Liver (tissue), 9 donors: ENCODE data around the gene ZNFX1. TPM values are rescaled to one million over a fixed set of nuclear protein-coding genes. Genes with fewer than 3 reads are reported as not detected.

Source experiments
- DNase-seq: peaks from one replicate; pipeline ENCODE4 v3.0.0-alpha.2; 2017; ENCODE audit warnings: low spot score
- H3K27ac ChIP-seq, 2 donors: one replicate each; pipeline ENCODE4 v1.7.0; 2013; ENCODE audit warnings: inconsistent platforms in 2 of 2, low read length in 2 of 2, control low read depth in 1 of 2, low read depth in 1 of 2, mild to moderate bottlenecking in 1 of 2
- H3K27me3 ChIP-seq, 4 donors: one replicate each; pipeline versions ENCODE4 v1.6.1 to v1.7.0; 2013; ENCODE audit warnings: low read length in 3 of 4, inconsistent platforms in 1 of 4, mild to moderate bottlenecking in 1 of 4, moderate library complexity in 1 of 4; ENCODE audit not compliant: control insufficient read depth in 4 of 4, insufficient read depth in 4 of 4
- H3K36me3 ChIP-seq, 4 donors: one replicate each; pipeline versions ENCODE4 v1.6.1 to v1.7.0; 2013; ENCODE audit warnings: low read length in 3 of 4, mild to moderate bottlenecking in 3 of 4, low read depth in 1 of 4, moderate library complexity in 1 of 4; ENCODE audit not compliant: control insufficient read depth in 4 of 4, insufficient read depth in 3 of 4
- H3K4me1 ChIP-seq, 4 donors: one replicate each; pipeline versions ENCODE4 v1.6.1 to v1.7.0; 2013; ENCODE audit warnings: low read length in 3 of 4, mild to moderate bottlenecking in 3 of 4, moderate library complexity in 1 of 4; ENCODE audit not compliant: control insufficient read depth in 4 of 4, insufficient read depth in 4 of 4
- H3K4me3 ChIP-seq, 3 donors: one replicate each; pipeline versions ENCODE4 v1.6.1 to v1.7.0; 2013; ENCODE audit warnings: low read length in 3 of 3, control low read depth in 1 of 3, low read depth in 1 of 3, mild to moderate bottlenecking in 1 of 3
- H3K9ac ChIP-seq, 2 donors: one replicate each; pipeline ENCODE4 v1.7.0; 2013; ENCODE audit warnings: low read length in 2 of 2, mild to moderate bottlenecking in 2 of 2, moderate library complexity in 2 of 2, control low read depth in 1 of 2, low read depth in 1 of 2
- H3K9me3 ChIP-seq, 4 donors: one replicate each; pipeline versions ENCODE4 v1.6.1 to v1.7.0; 2013; ENCODE audit warnings: low read length in 3 of 4; ENCODE audit not compliant: control insufficient read depth in 4 of 4
- ATF3 ChIP-seq: IDR thresholded peaks from 2 replicates; pipeline ENCODE4 v1.6.1; 2016; ENCODE audit warnings: antibody characterized with exemption
- EGR1 ChIP-seq, 2 donors: IDR thresholded peaks; 2 replicates each; pipeline ENCODE4 v1.6.1; 2016 to 2018; ENCODE audit warnings: antibody characterized with exemption in 2 of 2, low read depth in 2 of 2
- FOXA1 ChIP-seq: IDR thresholded peaks from 2 replicates; pipeline ENCODE4 v1.6.1; 2016; ENCODE audit warnings: antibody characterized with exemption
- FOXA2 ChIP-seq: IDR thresholded peaks from 2 replicates; pipeline ENCODE4 v1.6.1; 2016; ENCODE audit warnings: antibody characterized with exemption
- GABPA ChIP-seq, 2 donors: IDR thresholded peaks in 1 of 2; conservative IDR thresholded peaks in 1 of 2; 2 replicates each; pipeline ENCODE4 v1.6.1; 2016; ENCODE audit warnings: antibody characterized with exemption in 2 of 2, mild to moderate bottlenecking in 1 of 2, moderate library complexity in 1 of 2
- HNF4A ChIP-seq, 2 donors: conservative IDR thresholded peaks; 2 replicates each; pipeline ENCODE4 v1.6.1; 2016; ENCODE audit warnings: antibody characterized with exemption in 2 of 2, mild to moderate bottlenecking in 2 of 2
- MAX ChIP-seq: IDR thresholded peaks from 2 replicates; pipeline ENCODE4 v1.6.1; 2016; ENCODE audit warnings: antibody characterized with exemption
- RAD21 ChIP-seq, 2 donors: IDR thresholded peaks; 2 replicates each; pipeline ENCODE4 v1.6.1; 2016; ENCODE audit warnings: antibody characterized with exemption in 2 of 2, mild to moderate bottlenecking in 2 of 2
- RXRA ChIP-seq, 2 donors: IDR thresholded peaks; 2 replicates each; pipeline ENCODE4 v1.6.1; 2017 to 2018; ENCODE audit warnings: antibody characterized with exemption in 2 of 2, mild to moderate bottlenecking in 1 of 2
- TAF1 ChIP-seq: conservative IDR thresholded peaks from 2 replicates; pipeline ENCODE4 v1.6.1; 2016; ENCODE audit warnings: antibody characterized with exemption, mild to moderate bottlenecking
- YY1 ChIP-seq: IDR thresholded peaks from 2 replicates; pipeline ENCODE4 v1.6.1; 2016; ENCODE audit warnings: antibody characterized with exemption, mild to moderate bottlenecking
- WGBS: extraction: QIAGEN DNeasy Blood & Tissue Kit; methylation state at CpG from one replicate; pipeline ENCODE4 v1.1.7; 2013; 5-methylcytosine and 5-hydroxymethylcytosine counted together
- polyA plus RNA-seq, 2 donors: library from polyadenylated mRNA; stranded (reverse) in 1 of 2; unstranded in 1 of 2; fragments of 200-250 nt in 1 of 2; fragments of >200 nt in 1 of 2; fragmentation: Nextera tagmentation in 1 of 2; extraction: Ambion mirVana in 1 of 2; gene quantifications; one replicate each; pipeline versions ENCODE4 v1.2.1 to v1.2.3, GENCODE V29; 2013 to 2015
- total RNA-seq, 2 donors: library from RNA; depleted of rRNA; stranded (reverse); fragments of >200 nt; gene quantifications; one replicate each; pipeline ENCODE4 v1.2.3, GENCODE V29; 2014
- TF ChIP-seq, protein P1 (sequence below): fragments of 150-350 bp; IDR thresholded peaks from 2 replicates; pipeline ENCODE4 v1.5.1; 2017; ENCODE audit warnings: improper control_type of control experiment, low read depth, low read length; ENCODE audit not compliant: missing input control
- TF ChIP-seq, protein P2 (sequence below): IDR thresholded peaks from 2 replicates; pipeline ENCODE4 v1.6.1; 2016; ENCODE audit warnings: antibody characterized with exemption, mild to moderate bottlenecking
- TF ChIP-seq, protein P3 (sequence below): IDR thresholded peaks from 2 replicates; pipeline ENCODE4 v1.6.1; 2016; ENCODE audit warnings: antibody characterized with exemption
- donor health status: healthy.
- donor health status: healthy.
- donor health status: healthy.
- donor health status: healthy.
- donor health status: healthy.

The ZNFX1 gene
- total and polyA plus RNA-seq, 4 donors: 6.9 to 16.1 (median 8.7) TPM

DNA sequence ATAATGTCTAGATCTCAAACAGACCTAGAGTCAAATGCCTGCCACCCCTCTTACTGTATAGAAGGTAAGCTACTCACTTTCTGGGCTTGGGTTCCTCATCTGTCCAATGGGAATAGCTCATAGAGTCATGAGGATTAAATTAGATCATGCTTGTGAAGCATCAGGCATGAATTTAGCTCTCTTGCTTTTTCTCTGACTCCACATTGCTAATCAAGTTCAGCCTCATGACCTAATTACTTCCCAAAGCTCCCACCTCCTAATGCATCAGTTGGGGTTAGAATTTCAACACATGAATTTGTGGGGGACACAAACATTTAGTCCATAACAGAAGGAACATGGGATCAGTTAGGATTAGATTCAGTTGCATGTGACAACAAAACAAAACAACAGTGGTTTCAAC lies 63.3 kb downstream of the ZNFX1 start:
- Histone ChIP-seq H3K4me1 (peaks cover 0 to 4% (median 2%) of the 10 kb centered on the region in 4 donors), H3K9me3 (peaks cover 0 to 3% (median 1%) of the 10 kb centered on the region in 4 donors), H3K27me3 (no peaks in the 10 kb centered on the region), H3K27ac (no peak overlapping the region), H3K9ac (no peak overlapping the region), H3K4me3 (no peak overlapping the region), H3K36me3 (no peaks in the 10 kb centered on the region)
- no peak for DNase-seq
- TF ChIP-seq TAF1 (no peak), RXRA (IDR thresholded peaks at IDR 0.05) (no peak), HNF4A (conservative IDR thresholded peaks at IDR 0.05) (no peak), EGR1 (IDR thresholded peaks at IDR 0.05; ENCODE audit: low read depth in 2 of 2) (no peak), ATF3 (no peak), FOXA2 (no peak), MAX (no peak), YY1 (no peak), FOXA1 (no peak), RAD21 (IDR thresholded peaks at IDR 0.05) (no peak), GABPA (IDR thresholded peaks at IDR 0.05 in 1 of 2, conservative IDR thresholded peaks at IDR 0.05 in 1 of 2) (no peak)
- TF ChIP-seq, protein P1, sequence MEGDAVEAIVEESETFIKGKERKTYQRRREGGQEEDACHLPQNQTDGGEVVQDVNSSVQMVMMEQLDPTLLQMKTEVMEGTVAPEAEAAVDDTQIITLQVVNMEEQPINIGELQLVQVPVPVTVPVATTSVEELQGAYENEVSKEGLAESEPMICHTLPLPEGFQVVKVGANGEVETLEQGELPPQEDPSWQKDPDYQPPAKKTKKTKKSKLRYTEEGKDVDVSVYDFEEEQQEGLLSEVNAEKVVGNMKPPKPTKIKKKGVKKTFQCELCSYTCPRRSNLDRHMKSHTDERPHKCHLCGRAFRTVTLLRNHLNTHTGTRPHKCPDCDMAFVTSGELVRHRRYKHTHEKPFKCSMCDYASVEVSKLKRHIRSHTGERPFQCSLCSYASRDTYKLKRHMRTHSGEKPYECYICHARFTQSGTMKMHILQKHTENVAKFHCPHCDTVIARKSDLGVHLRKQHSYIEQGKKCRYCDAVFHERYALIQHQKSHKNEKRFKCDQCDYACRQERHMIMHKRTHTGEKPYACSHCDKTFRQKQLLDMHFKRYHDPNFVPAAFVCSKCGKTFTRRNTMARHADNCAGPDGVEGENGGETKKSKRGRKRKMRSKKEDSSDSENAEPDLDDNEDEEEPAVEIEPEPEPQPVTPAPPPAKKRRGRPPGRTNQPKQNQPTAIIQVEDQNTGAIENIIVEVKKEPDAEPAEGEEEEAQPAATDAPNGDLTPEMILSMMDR: no peak
- TF ChIP-seq, protein P2, sequence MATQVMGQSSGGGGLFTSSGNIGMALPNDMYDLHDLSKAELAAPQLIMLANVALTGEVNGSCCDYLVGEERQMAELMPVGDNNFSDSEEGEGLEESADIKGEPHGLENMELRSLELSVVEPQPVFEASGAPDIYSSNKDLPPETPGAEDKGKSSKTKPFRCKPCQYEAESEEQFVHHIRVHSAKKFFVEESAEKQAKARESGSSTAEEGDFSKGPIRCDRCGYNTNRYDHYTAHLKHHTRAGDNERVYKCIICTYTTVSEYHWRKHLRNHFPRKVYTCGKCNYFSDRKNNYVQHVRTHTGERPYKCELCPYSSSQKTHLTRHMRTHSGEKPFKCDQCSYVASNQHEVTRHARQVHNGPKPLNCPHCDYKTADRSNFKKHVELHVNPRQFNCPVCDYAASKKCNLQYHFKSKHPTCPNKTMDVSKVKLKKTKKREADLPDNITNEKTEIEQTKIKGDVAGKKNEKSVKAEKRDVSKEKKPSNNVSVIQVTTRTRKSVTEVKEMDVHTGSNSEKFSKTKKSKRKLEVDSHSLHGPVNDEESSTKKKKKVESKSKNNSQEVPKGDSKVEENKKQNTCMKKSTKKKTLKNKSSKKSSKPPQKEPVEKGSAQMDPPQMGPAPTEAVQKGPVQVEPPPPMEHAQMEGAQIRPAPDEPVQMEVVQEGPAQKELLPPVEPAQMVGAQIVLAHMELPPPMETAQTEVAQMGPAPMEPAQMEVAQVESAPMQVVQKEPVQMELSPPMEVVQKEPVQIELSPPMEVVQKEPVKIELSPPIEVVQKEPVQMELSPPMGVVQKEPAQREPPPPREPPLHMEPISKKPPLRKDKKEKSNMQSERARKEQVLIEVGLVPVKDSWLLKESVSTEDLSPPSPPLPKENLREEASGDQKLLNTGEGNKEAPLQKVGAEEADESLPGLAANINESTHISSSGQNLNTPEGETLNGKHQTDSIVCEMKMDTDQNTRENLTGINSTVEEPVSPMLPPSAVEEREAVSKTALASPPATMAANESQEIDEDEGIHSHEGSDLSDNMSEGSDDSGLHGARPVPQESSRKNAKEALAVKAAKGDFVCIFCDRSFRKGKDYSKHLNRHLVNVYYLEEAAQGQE: no peak
- TF ChIP-seq, protein P3, sequence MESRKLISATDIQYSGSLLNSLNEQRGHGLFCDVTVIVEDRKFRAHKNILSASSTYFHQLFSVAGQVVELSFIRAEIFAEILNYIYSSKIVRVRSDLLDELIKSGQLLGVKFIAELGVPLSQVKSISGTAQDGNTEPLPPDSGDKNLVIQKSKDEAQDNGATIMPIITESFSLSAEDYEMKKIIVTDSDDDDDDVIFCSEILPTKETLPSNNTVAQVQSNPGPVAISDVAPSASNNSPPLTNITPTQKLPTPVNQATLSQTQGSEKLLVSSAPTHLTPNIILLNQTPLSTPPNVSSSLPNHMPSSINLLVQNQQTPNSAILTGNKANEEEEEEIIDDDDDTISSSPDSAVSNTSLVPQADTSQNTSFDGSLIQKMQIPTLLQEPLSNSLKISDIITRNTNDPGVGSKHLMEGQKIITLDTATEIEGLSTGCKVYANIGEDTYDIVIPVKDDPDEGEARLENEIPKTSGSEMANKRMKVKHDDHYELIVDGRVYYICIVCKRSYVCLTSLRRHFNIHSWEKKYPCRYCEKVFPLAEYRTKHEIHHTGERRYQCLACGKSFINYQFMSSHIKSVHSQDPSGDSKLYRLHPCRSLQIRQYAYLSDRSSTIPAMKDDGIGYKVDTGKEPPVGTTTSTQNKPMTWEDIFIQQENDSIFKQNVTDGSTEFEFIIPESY: no peak

DNA sequence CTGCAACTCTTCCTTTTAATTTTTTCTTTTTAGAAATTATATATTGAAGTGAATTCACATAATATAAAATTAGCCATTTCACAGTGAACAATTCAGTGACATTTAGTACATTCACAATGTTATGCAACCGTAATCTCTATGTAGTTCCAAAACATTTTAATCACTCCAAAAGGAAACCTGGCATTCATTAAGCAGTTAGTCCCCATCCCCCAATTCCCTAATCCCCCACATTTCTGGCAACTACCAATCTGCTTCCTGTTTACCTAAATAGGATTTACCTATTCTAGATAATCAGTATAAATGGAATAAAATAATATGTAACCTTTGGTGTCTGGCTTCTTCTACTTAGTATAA lies 67.1 kb downstream of the ZNFX1 start:
- H3K4me1 ChIP-seq: peaks cover 0 to 3% (median 0%) of the 10 kb centered on the region in 4 donors
- H3K27me3 ChIP-seq: no peaks in the 10 kb centered on the region
- DNase-seq: no peak
- no peak overlapping the region for H3K4me3 ChIP-seq
- WGBS: 32% methylated on average over 1 of the region's 1 CpG
- H3K9ac ChIP-seq: no peak overlapping the region
- H3K27ac ChIP-seq: no peak overlapping the region
- H3K9me3 ChIP-seq: peaks cover 0 to 3% (median 1%) of the 10 kb centered on the region in 4 donors
- no peaks in the 10 kb centered on the region for H3K36me3 ChIP-seq
- TF ChIP-seq EGR1 (IDR thresholded peaks at IDR 0.05; ENCODE audit: low read depth in 2 of 2) (no peak), FOXA1 (peak; percentile 1)
